Hepatocyte (in vitro differentiated cells): ENCODE measurements around the gene KNSTRN.

Experiments
- EZH2 ChIP-seq: fragments of 200-600 bp; sonication (generic); IDR thresholded peaks from 2 replicates; pipeline ENCODE4 v1.6.1; 2016; ENCODE audit warnings: antibody characterized with exemption, mild to moderate bottlenecking, borderline replicate concordance
- EZH2phosphoT487 ChIP-seq: fragments of 200-600 bp; sonication (generic); IDR thresholded peaks from one replicate; pipeline ENCODE4 v1.6.1; 2018; ENCODE audit warnings: antibody characterized with exemption, mild to moderate bottlenecking, low read depth, moderate library complexity; ENCODE audit not compliant: unreplicated experiment, severe bottlenecking
- TF ChIP-seq, protein P1 (sequence below): fragments of 200-600 bp; sonication (generic); IDR thresholded peaks from 2 replicates; pipeline ENCODE4 v1.5.1; 2016; ENCODE audit warnings: antibody characterized with exemption, mild to moderate bottlenecking; ENCODE audit not compliant: poor library complexity

DNA sequence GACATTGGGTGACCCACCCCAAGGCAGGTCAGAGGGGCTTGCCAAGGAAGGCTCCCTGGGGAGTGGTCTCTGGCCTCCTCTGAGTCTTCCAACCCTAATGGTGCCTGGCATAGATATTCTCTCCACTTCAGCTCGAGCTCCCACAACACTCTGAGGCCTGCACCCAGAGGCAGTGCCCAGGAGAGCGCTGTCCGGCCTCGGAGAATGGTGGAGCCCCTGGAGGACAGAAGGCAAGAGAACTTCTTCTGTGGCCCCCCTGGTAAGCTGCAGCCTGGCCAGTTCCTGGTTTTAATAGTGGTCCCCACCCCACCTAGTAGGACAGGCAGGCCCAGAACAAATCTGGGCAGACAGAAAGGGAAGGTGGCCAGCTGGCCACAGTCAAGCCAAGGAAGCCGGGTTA is 17.5 kb upstream of the KNSTRN start:
- TF ChIP-seq, protein P1, sequence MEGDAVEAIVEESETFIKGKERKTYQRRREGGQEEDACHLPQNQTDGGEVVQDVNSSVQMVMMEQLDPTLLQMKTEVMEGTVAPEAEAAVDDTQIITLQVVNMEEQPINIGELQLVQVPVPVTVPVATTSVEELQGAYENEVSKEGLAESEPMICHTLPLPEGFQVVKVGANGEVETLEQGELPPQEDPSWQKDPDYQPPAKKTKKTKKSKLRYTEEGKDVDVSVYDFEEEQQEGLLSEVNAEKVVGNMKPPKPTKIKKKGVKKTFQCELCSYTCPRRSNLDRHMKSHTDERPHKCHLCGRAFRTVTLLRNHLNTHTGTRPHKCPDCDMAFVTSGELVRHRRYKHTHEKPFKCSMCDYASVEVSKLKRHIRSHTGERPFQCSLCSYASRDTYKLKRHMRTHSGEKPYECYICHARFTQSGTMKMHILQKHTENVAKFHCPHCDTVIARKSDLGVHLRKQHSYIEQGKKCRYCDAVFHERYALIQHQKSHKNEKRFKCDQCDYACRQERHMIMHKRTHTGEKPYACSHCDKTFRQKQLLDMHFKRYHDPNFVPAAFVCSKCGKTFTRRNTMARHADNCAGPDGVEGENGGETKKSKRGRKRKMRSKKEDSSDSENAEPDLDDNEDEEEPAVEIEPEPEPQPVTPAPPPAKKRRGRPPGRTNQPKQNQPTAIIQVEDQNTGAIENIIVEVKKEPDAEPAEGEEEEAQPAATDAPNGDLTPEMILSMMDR, result no peak
- no peak for TF ChIP-seq EZH2
- TF ChIP-seq EZH2phosphoT487, result no peak
